Smooth muscle cell of the brain vasculature (primary cell): ENCODE measurements around the gene GNG2.

Experiments used
- DNase-seq: peaks from one replicate; pipeline ENCODE4 v3.0.0-alpha.2; 2012; ENCODE audit warnings: low read depth, low spot score

The GNG2 gene

GRCh38 chr14:51993285-51993920 lies 133.0 kb downstream of the GNG2 start:
- no peak for DNase-seq

DNA sequence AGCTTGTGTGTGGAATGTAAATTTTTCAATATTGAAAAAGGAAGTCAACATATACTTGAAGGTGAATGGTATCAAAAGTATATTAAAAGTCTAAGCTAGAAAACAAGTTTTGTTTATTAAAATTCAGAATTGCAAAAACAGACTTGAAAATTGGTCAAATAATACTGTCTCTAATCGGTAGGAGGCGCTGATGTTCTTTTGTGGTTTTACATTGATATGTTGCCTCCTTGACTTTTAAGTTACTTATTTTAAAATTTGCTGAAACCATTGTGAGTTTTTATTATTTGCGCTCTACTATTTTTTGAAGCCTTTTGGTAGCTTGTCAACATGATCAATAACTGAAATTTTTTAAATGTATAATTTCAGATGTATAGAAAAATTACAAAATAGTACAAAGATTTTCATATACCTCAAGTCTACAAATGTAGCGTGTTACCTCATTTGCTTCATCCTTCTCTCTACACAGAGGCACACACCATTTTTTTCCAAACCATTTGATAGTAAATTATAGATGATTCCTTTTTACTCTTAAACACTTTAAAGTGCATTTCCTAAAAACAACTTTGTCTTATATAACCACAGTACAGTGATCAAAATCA lies 135.8 kb downstream of the GNG2 start:
- peak; percentile 52 for DNase-seq

DNA sequence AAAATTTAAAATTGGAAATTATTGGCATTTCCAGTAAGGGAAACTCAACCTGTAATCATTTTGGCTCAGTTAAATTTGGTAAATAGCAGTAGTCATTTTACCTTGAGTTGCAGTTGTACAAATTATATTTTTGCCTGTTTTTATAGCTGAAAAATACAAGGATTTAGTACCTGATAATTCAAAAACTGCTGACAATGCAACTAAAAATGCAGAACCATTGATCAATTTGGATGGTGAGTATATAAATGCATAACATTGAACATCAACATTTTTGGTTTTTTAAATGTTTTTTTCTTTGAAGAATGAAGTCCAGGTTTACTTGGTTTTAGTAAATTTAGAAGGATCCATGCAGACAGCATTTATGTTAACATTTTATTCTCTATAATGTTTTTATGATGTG lies 137.9 kb downstream of the GNG2 start:
- no peak for DNase-seq

GRCh38 chr14:51999084-51999483 lies 138.7 kb downstream of the GNG2 start:
- no peak for DNase-seq

GRCh38 chr14:52000019-52000582 lies 139.7 kb downstream of the GNG2 start:
- DNase-seq, result no peak

GRCh38 chr14:52000696-52001095 lies 140.3 kb downstream of the GNG2 start:
- DNase-seq, result no peak

GRCh38 chr14:52002542-52002941 lies 142.1 kb downstream of the GNG2 start:
- DNase-seq, result no peak

DNA sequence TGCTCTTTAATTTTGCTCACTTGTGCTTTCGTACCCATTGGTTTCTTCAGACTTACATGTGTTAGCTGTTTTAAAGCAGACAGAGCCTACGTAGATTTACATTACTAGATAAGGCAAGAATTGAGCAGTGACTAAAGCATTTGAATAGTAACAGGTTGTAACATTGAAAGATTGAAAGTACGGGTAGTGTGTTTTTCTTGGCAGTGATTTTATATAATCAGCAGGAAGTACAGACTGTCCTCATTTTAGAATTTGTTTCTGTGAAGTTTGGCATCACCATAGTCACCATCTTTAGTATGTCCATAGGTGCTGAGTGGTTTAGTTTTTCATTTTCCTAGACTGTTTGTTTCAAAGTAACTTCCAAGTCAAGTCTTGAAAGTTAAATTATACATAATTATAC lies 142.9 kb downstream of the GNG2 start:
- no peak for DNase-seq

- no peak for DNase-seq
Measured at GRCh38 chr14:52005625-52006024, 145.2 kb downstream of the GNG2 start.

GRCh38 chr14:52006361-52006760 lies 145.9 kb downstream of the GNG2 start:
- DNase-seq, result no peak

DNA sequence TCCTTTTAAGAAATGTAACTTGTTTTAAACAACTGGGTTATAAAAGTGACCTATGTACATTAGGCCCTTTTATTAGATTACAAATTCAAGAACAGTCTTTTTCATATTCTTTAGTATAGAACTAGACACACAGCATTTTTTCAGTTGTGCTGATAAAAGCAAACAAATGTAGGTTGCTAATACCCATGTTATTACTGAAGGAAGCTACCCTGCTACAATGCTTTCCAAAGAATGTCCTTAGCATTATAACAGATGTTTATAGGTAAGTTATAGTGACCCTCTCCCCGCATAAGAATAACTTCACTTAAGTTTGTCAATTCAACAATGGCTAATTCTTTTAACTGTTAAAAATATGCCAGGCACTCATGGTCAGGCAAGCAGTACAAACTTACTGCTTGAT lies 146.8 kb downstream of the GNG2 start:
- no peak for DNase-seq

DNA sequence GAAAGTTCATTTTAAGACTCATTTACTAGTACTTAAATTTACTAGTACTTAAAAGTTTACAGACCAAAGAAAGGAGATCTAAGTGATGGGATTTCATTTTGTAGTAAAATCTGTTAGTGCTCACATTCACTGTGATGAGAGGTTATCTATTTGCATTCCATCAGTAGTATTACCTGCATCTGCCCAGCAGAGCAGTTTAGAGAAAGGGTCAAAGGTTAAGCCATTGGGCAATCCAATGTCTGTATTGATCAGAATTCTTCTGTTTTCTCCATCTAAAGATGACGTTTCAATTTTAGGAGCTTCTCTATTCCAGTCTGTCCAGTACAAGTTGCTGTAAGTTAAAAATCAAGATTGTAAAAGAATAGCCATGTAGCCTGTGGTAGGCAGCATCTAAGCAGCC lies 147.2 kb downstream of the GNG2 start:
- DNase-seq, result no peak

GRCh38 chr14:52008136-52008535 lies 147.7 kb downstream of the GNG2 start:
- no peak for DNase-seq

- DNase-seq, result no peak
Measured at GRCh38 chr14:52010173-52010693, 149.8 kb downstream of the GNG2 start.

DNA sequence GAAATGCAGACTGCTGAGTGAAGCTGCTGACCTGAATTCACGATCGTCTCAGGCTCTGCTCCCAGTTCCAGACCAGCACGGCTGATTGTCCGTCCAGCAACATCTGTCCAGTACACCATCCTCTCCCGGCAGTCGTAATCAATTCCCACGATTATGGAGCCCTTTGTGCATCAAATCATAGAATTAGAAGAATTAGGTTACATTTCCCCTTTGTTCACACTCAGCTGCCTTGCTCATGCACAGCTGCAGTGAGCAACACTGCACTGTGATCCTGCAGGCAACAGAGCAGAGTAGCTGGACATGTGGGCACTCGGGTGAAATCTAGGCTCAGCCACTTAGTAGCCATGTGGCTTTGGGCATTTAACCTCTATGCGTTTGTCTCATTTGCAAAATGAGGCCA lies 151.1 kb downstream of the GNG2 start:
- no peak for DNase-seq

GRCh38 chr14:52012635-52013034 lies 152.2 kb downstream of the GNG2 start:
- DNase-seq, result peak; percentile 84

GRCh38 chr14:52013984-52014600 lies 153.7 kb downstream of the GNG2 start:
- no peak for DNase-seq

- no peak for DNase-seq
Measured at GRCh38 chr14:52014601-52015267, 154.3 kb downstream of the GNG2 start.

DNA sequence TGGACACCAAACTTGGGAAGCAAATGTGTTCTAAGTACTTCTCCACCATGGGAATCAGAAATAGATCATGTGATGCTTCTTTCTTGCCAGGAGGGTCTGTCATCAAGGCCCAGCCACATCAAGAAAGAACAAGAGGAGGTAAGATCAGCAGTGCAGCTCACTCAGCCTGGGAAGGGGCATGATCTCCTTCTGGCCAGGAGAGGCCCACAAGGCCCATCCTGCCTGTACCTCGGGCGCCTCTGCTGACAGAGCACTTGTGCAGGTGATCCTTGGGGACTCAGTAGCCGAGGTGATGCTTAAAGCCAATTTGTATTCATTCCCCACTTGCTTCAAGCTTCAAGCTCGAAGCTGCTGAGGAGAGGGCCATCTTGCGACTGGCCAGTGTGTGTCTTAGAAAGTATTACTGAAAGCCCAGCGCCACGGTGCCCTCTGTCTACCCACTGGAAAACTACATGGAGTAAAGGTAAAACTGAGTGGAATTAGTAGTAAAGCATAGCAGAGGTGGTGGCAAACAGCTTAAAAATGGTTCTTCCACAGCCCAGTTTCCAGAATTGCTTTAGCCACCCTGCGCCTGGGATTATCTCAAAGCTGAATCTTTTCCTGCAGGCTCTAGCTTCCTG lies 155.1 kb downstream of the GNG2 start:
- DNase-seq, result no peak

GRCh38 chr14:52018252-52018651 lies 157.8 kb downstream of the GNG2 start:
- DNase-seq, result no peak

DNA sequence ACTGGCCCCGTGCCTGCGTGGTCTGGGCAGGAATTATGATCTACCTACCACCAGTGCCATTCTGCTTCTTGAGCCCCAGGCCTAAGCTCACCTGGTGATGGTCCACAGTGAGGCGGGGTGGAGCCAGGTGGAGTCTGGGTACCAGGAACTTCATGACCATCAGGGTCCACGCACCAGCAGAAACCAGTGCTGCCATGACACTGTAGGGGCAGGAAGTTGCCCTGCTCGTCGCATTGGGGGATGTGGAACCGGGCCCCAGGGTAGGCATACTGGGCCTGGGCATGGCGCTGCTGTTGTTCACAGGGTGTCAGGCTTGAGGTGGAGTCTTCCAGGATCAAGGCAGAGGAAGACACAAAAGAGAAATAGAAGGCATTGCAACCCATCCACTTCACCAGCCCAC lies 158.6 kb downstream of the GNG2 start:
- DNase-seq, result no peak
